ENCODE results near the gene HMCN1. TPM values are rescaled to one million over a fixed set of nuclear protein-coding genes. Genes with fewer than 3 reads are reported as not detected.

The HMCN1 gene
- total RNA-seq, 4 donors from 2014 or later: 11.6 to 95.9 (median 78.6) TPM

DNA sequence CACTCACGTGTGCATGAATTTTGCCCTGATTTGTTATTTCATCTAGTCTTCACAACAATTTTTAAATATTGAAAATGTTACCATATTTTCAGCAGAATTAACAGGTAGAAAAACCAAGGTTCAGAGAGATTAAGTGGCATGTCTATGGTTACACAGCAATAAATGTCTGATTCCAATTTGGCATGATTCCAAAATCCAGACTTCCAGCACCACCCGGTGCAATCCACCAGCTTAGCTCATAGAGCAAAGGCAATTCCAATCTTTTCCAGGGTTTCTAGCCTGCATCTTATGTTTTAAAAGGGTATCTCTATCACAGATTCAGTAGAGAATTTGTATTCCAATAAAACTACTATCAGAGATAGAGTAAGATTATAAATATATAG, 479.0 kb downstream of the HMCN1 start:
- TF ChIP-seq, protein P1, sequence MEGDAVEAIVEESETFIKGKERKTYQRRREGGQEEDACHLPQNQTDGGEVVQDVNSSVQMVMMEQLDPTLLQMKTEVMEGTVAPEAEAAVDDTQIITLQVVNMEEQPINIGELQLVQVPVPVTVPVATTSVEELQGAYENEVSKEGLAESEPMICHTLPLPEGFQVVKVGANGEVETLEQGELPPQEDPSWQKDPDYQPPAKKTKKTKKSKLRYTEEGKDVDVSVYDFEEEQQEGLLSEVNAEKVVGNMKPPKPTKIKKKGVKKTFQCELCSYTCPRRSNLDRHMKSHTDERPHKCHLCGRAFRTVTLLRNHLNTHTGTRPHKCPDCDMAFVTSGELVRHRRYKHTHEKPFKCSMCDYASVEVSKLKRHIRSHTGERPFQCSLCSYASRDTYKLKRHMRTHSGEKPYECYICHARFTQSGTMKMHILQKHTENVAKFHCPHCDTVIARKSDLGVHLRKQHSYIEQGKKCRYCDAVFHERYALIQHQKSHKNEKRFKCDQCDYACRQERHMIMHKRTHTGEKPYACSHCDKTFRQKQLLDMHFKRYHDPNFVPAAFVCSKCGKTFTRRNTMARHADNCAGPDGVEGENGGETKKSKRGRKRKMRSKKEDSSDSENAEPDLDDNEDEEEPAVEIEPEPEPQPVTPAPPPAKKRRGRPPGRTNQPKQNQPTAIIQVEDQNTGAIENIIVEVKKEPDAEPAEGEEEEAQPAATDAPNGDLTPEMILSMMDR (IDR thresholded peaks at IDR 0.05): no peak
- no peak for TF ChIP-seq EP300 (IDR thresholded peaks at IDR 0.05)
- no peak for TF ChIP-seq POLR2AphosphoS5 (IDR thresholded peaks at IDR 0.05)
- no peak for TF ChIP-seq POLR2A (IDR thresholded peaks at IDR 0.05)
- 25 to 53% methylated on average over 2 of the region's 2 CpGs for WGBS, 2 donors (ENCODE audit: low coverage in 1 of 2)
- peaks cover 0 to 23% (median 3%) of the 10 kb centered on the region in 3 donors for H3K4me1 ChIP-seq

DNA sequence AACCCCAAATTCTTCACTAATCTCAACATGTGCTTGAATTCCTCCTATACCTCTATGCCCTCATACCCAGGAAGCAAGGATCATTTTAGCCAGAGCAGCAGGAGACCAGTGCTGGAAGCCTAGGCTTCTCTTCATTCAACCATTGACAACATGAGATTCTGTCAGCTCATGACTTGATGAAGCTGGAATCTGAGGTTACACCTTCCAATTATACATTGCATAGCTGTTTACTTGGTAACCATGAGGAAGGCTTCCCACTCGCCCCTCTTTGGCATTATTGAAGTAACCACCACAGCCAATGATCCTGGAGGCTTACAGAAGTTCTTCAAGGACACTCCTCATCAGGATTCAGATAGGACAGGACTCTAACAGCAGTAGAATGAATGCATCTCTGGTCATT, 480.6 kb downstream of the HMCN1 start:
- ATAC-seq: no peak
- TF ChIP-seq EP300 (IDR thresholded peaks at IDR 0.05) (no peak), POLR2A (IDR thresholded peaks at IDR 0.05) (no peak), POLR2AphosphoS5 (IDR thresholded peaks at IDR 0.05) (no peak)
- TF ChIP-seq, protein P1 (IDR thresholded peaks at IDR 0.05): no peak
- H3K27me3 ChIP-seq: no peaks in the 10 kb centered on the region
- H3K4me1 ChIP-seq: peaks cover 0 to 8% (median 0%) of the 10 kb centered on the region in 3 donors
- no peak overlapping the region for H3K4me3 ChIP-seq
- no peak overlapping the region for H3K27ac ChIP-seq
- no peaks in the 10 kb centered on the region for H3K36me3 ChIP-seq
- H3K9me3 ChIP-seq: no peaks in the 10 kb centered on the region
- WGBS, 2 donors (ENCODE audit: low coverage in 1 of 2): 40% methylated on average over 1 of the region's 1 CpG; no CpG with 5 or more reads in 1 of the 2 donors

More for the DNA sequence above, 479.0 kb downstream of the HMCN1 start:
- H3K27ac ChIP-seq: no peak overlapping the region
- no peak overlapping the region for H3K4me3 ChIP-seq
- H3K27me3 ChIP-seq: no peaks in the 10 kb centered on the region
- no peaks in the 10 kb centered on the region for H3K9me3 ChIP-seq
- H3K36me3 ChIP-seq: no peaks in the 10 kb centered on the region
- ATAC-seq: no peak

DNA sequence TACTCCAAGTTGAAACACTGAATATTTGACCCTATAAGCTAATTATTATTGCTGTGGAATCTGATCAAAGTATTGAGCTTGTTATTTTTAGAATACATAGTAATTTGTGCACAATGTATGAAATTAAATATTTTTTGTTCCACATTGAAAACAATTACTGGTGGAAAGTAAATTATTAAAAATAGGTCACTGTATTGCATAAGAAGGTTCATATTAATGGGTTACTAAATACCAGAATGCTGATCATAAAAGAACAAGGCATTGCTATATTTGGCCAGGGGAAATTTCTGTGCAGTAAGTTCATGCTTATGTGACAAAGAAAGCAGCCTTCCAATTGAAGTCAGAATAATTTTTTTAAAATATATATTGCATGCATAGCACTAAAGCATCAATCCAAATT, 481.4 kb downstream of the HMCN1 start:
- H3K4me3 ChIP-seq: no peak overlapping the region
- no peaks in the 10 kb centered on the region for H3K27me3 ChIP-seq
- H3K36me3 ChIP-seq: no peaks in the 10 kb centered on the region
- no peak for ATAC-seq
- H3K4me1 ChIP-seq: peaks cover 0 to 8% (median 0%) of the 10 kb centered on the region in 3 donors
- H3K27ac ChIP-seq: no peak overlapping the region
- TF ChIP-seq, protein P1 (IDR thresholded peaks at IDR 0.05): no peak
- no peak for TF ChIP-seq EP300 (IDR thresholded peaks at IDR 0.05)
- TF ChIP-seq POLR2A (IDR thresholded peaks at IDR 0.05): no peak
- no peak for TF ChIP-seq POLR2AphosphoS5 (IDR thresholded peaks at IDR 0.05)
- no peaks in the 10 kb centered on the region for H3K9me3 ChIP-seq

DNA sequence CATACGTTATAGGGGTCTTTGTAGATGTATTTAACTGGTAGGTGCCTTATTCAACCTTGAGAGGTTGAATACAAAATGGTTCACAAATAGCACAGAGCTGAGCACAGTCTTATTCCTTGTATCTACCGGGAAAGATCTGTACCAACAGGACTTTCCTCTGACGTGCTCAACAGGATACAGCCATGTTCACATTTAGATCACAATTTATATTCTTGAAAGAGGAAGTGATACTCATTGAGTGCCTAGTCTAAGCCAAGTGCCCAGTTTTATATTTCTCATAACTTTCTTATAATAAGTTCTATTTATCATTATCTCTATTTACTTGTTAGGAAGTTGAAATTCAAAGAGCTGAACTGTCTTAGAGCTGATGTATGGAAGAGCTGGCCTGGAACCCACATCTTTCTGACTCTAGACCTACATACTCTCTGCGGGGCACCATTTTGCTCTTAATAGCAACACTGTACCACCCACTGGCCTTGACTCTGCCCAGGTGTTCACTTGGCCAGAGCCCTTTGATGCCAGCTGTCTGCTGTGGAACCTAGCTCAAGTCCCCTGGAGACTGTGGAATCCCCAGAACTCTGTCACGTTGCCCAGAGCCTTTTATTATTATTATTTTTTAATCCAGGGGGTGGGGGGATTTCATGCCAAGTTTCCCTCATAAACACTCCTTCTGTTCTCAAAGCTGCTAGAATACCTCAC, 484.6 kb downstream of the HMCN1 start:
- H3K4me3 ChIP-seq: no peak overlapping the region
- no peaks in the 10 kb centered on the region for H3K27me3 ChIP-seq
- H3K9me3 ChIP-seq: no peaks in the 10 kb centered on the region
- ATAC-seq: no peak
- H3K27ac ChIP-seq: no peak overlapping the region
- TF ChIP-seq EP300 (IDR thresholded peaks at IDR 0.05) (no peak), POLR2A (IDR thresholded peaks at IDR 0.05) (no peak), POLR2AphosphoS5 (IDR thresholded peaks at IDR 0.05) (no peak)
- TF ChIP-seq, protein P1 (IDR thresholded peaks at IDR 0.05): no peak
- no peaks in the 10 kb centered on the region for H3K36me3 ChIP-seq
- no peaks in the 10 kb centered on the region for H3K4me1 ChIP-seq
- 60 to 67% methylated on average over 5 of the region's 5 CpGs for WGBS, 2 donors (ENCODE audit: low coverage in 1 of 2)

DNA sequence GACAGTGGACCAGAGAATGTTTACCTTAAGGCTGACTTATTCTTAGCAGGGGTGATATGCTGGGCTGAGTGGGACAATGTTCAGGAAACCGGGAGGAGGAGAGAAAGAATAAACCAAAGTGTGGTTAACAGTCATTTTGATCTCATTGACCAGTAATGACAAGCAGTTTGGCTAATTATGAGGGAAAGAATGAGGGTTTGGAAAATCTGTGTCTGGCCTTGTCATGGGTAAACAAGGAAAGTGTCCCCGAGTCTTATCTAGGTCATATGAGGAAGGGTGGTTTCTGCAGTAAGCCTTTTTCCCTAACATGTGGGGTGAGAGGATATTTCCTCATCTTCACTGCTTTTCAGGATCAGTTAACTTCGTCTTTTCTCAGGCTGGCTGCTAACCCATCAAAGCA, 485.9 kb downstream of the HMCN1 start:
- 47 to 61% methylated on average over 3 of the region's 3 CpGs for WGBS, 2 donors (ENCODE audit: low coverage in 1 of 2)
- ATAC-seq: no peak

More for the DNA sequence above, 485.9 kb downstream of the HMCN1 start:
- no peaks in the 10 kb centered on the region for H3K36me3 ChIP-seq
- TF ChIP-seq POLR2AphosphoS5 (IDR thresholded peaks at IDR 0.05) (no peak), EP300 (IDR thresholded peaks at IDR 0.05) (no peak), POLR2A (IDR thresholded peaks at IDR 0.05) (no peak)
- TF ChIP-seq, protein P1 (IDR thresholded peaks at IDR 0.05): no peak
- H3K9me3 ChIP-seq: no peaks in the 10 kb centered on the region
- H3K27ac ChIP-seq: no peak overlapping the region
- no peaks in the 10 kb centered on the region for H3K4me1 ChIP-seq
- H3K4me3 ChIP-seq: no peak overlapping the region
- H3K27me3 ChIP-seq: no peaks in the 10 kb centered on the region
